ENCODE measurements around the gene ZNF792.

ZNF792 gene

DNA sequence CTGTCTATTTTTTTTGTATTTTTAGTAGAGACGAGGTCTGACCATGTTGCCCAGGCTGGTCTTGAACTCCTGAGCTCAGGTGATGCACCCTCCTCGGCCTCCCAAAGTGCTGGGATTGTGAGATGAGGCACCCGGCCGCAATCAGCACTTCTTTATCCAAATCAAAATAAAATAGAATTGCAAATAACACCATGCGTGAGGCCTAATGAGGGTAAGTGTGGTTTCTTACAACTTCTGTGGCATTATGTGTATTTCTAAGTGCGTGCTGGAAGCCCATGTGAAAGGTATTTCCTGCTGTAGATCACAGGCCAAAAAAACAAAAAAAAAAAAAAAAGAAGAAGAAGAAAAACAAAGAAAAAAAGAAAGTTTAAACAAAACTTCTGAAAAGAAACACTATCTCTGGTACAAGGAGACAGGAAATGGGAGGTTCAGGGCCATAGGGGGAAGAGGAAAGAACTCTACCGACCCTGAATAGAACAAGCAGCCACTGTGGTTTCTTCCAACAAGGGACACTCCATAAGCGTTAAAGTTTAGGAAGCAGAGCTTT is 33.1 kb upstream of the ZNF792 start:
- H3F3A ChIP-seq (ENCODE audit: insufficient read depth, low read length): no peaks in the 10 kb centered on the region
- H3K9me3 ChIP-seq (ENCODE audit: low read length): no peaks in the 10 kb centered on the region
- H3K27ac ChIP-seq (ENCODE audit: low read depth, low read length, poor library complexity, severe bottlenecking): no peak overlapping the region
- H3K4me1 ChIP-seq (ENCODE audit: insufficient read depth, low read length, severe bottlenecking): peaks cover 35% of the 10 kb centered on the region
- no peak overlapping the region for H3K4me3 ChIP-seq (ENCODE audit: low read depth, low read length, poor library complexity, severe bottlenecking)
- no peak for TF ChIP-seq EZH2 (IDR thresholded peaks at IDR 0.05; ENCODE audit: borderline replicate concordance, low read length)
- TF ChIP-seq, protein P1, sequence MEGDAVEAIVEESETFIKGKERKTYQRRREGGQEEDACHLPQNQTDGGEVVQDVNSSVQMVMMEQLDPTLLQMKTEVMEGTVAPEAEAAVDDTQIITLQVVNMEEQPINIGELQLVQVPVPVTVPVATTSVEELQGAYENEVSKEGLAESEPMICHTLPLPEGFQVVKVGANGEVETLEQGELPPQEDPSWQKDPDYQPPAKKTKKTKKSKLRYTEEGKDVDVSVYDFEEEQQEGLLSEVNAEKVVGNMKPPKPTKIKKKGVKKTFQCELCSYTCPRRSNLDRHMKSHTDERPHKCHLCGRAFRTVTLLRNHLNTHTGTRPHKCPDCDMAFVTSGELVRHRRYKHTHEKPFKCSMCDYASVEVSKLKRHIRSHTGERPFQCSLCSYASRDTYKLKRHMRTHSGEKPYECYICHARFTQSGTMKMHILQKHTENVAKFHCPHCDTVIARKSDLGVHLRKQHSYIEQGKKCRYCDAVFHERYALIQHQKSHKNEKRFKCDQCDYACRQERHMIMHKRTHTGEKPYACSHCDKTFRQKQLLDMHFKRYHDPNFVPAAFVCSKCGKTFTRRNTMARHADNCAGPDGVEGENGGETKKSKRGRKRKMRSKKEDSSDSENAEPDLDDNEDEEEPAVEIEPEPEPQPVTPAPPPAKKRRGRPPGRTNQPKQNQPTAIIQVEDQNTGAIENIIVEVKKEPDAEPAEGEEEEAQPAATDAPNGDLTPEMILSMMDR (IDR thresholded peaks at IDR 0.05; ENCODE audit: low read length): no peak
- no peak overlapping the region for H3K9ac ChIP-seq (ENCODE audit: low read length)
- peaks cover 4% of the 10 kb centered on the region; the same call in 1 of the 2 replicates for H3K36me3 ChIP-seq (ENCODE audit: insufficient read depth, low read length)
- H4K20me1 ChIP-seq (ENCODE audit: insufficient read depth, low read length): no peaks in the 10 kb centered on the region
- H2AFZ ChIP-seq (ENCODE audit: low read length): no peak overlapping the region
- H3K79me2 ChIP-seq (ENCODE audit: insufficient read depth, low read length): peaks cover 11% of the 10 kb centered on the region
- no peak overlapping the region; the same call in 1 of the 2 replicates for H3K4me2 ChIP-seq (ENCODE audit: low read length)
- H3K27me3 ChIP-seq (ENCODE audit: insufficient read depth, low read length): peaks cover 9% of the 10 kb centered on the region; the same call in 1 of the 2 replicates
- no peaks in the 10 kb centered on the region for H3K9me2 ChIP-seq (ENCODE audit: low read depth, low read length)

DNA sequence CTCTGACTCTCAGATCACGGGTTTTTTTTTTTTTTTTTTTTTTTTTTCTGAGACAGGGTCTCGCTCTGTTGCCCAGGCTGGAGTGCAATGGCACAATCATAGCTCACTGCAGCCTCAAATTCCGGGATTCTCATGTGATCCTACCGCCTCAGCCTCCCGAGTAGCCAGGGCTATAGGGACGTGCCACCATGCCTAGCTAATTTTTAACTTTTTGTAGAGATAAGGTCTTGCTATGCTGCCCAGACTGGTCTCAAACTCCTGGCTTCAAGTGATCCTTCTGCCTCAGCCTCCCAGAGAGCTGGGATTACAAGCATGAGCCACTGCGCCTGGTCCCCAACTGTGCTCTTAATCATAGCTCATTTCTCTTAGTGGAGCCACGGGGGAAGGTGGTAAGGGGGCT is 31.5 kb upstream of the ZNF792 start:
- Histone ChIP-seq H3K9me2 (ENCODE audit: low read depth, low read length) (no peaks in the 10 kb centered on the region), H3K4me3 (ENCODE audit: low read depth, low read length, poor library complexity, severe bottlenecking) (no peak overlapping the region), H3K4me2 (ENCODE audit: low read length) (no peak overlapping the region), H3K36me3 (ENCODE audit: insufficient read depth, low read length) (no peaks in the 10 kb centered on the region), H3K79me2 (ENCODE audit: insufficient read depth, low read length) (no peaks in the 10 kb centered on the region), H2AFZ (ENCODE audit: low read length) (no peak overlapping the region), H4K20me1 (ENCODE audit: insufficient read depth, low read length) (no peaks in the 10 kb centered on the region), H3F3A (ENCODE audit: insufficient read depth, low read length) (no peaks in the 10 kb centered on the region), H3K27ac (ENCODE audit: low read depth, low read length, poor library complexity, severe bottlenecking) (no peak overlapping the region), H3K9me3 (ENCODE audit: low read length) (no peaks in the 10 kb centered on the region), H3K27me3 (ENCODE audit: insufficient read depth, low read length) (peaks cover 24% of the 10 kb centered on the region; the same call in 1 of the 2 replicates), H3K4me1 (ENCODE audit: insufficient read depth, low read length, severe bottlenecking) (peaks cover 25% of the 10 kb centered on the region), H3K9ac (ENCODE audit: low read length) (no peak overlapping the region)
- TF ChIP-seq EZH2 (IDR thresholded peaks at IDR 0.05; ENCODE audit: borderline replicate concordance, low read length): no peak
- TF ChIP-seq, protein P1 (IDR thresholded peaks at IDR 0.05; ENCODE audit: low read length): no peak

GRCh38 chr19:34994643-34995541 is 30.9 kb upstream of the ZNF792 start:
- H3F3A ChIP-seq (ENCODE audit: insufficient read depth, low read length): no peaks in the 10 kb centered on the region
- H2AFZ ChIP-seq (ENCODE audit: low read length): no peak overlapping the region

More at GRCh38 chr19:34994643-34995541, 30.9 kb upstream of the ZNF792 start:
- Histone ChIP-seq H3K27me3 (ENCODE audit: insufficient read depth, low read length) (peaks cover 24% of the 10 kb centered on the region; the same call in 1 of the 2 replicates), H3K4me2 (ENCODE audit: low read length) (no peak overlapping the region), H3K27ac (ENCODE audit: low read depth, low read length, poor library complexity, severe bottlenecking) (no peak overlapping the region), H3K4me3 (ENCODE audit: low read depth, low read length, poor library complexity, severe bottlenecking) (no peak overlapping the region), H3K9ac (ENCODE audit: low read length) (no peak overlapping the region), H3K4me1 (ENCODE audit: insufficient read depth, low read length, severe bottlenecking) (peaks cover 23% of the 10 kb centered on the region), H3K9me2 (ENCODE audit: low read depth, low read length) (no peaks in the 10 kb centered on the region), H4K20me1 (ENCODE audit: insufficient read depth, low read length) (no peaks in the 10 kb centered on the region), H3K36me3 (ENCODE audit: insufficient read depth, low read length) (no peaks in the 10 kb centered on the region), H3K79me2 (ENCODE audit: insufficient read depth, low read length) (no peaks in the 10 kb centered on the region), H3K9me3 (ENCODE audit: low read length) (no peaks in the 10 kb centered on the region)
- TF ChIP-seq, protein P1 (IDR thresholded peaks at IDR 0.05; ENCODE audit: low read length): no peak
- TF ChIP-seq EZH2 (IDR thresholded peaks at IDR 0.05; ENCODE audit: borderline replicate concordance, low read length): no peak
